HG03457 (cell line): Measurements from ENCODE around the gene STON2.
A peak's percentile ranks its signal among the peaks of the same experiment; 100 is the strongest.

Source experiments
- ATAC-seq: cut with Tn5 transposase; IDR thresholded peaks from one replicate; pipeline ENCODE4 v1.9.1; 2021; ENCODE audit warnings: moderate number of reproducible peaks; ENCODE audit not compliant: unreplicated experiment

STON2 gene

GRCh38 chr14:81305743-81306142 is 94.4 kb downstream of the STON2 start:
- ATAC-seq, result no peak

- no peak for ATAC-seq
These were observed 95.1 kb downstream of the STON2 start for GRCh38 chr14:81305065-81305464.

- ATAC-seq, result peak; percentile 93
These were observed 96.7 kb downstream of the STON2 start for GRCh38 chr14:81303258-81303935.

GRCh38 chr14:81302638-81303037 is 97.5 kb downstream of the STON2 start:
- no peak for ATAC-seq

- no peak for ATAC-seq
These were observed 98.3 kb downstream of the STON2 start for GRCh38 chr14:81301813-81302212.

GRCh38 chr14:81301371-81301770 is 98.8 kb downstream of the STON2 start:
- ATAC-seq, result no peak

- ATAC-seq, result no peak
These were observed 101.2 kb downstream of the STON2 start for GRCh38 chr14:81298911-81299310.

- no peak for ATAC-seq
These were observed 102.0 kb downstream of the STON2 start for GRCh38 chr14:81298122-81298521.

GRCh38 chr14:81295958-81296923 is 103.9 kb downstream of the STON2 start:
- no peak for ATAC-seq

- no peak for ATAC-seq
These were observed 110.6 kb downstream of the STON2 start for GRCh38 chr14:81289516-81289915.

- no peak for ATAC-seq
These were observed 113.4 kb downstream of the STON2 start for GRCh38 chr14:81286574-81287370.

- no peak for ATAC-seq
These were observed 114.9 kb downstream of the STON2 start for GRCh38 chr14:81285245-81285644.

- ATAC-seq, result no peak
These were observed 118.8 kb downstream of the STON2 start for GRCh38 chr14:81281332-81281731.

- no peak for ATAC-seq
These were observed 119.9 kb downstream of the STON2 start for GRCh38 chr14:81280136-81280791.

- ATAC-seq, result no peak
These were observed 123.0 kb downstream of the STON2 start for GRCh38 chr14:81277096-81277495.

GRCh38 chr14:81276073-81277069 is 123.8 kb downstream of the STON2 start:
- ATAC-seq, result no peak

GRCh38 chr14:81275305-81276072 is 124.6 kb downstream of the STON2 start:
- no peak for ATAC-seq

GRCh38 chr14:81273961-81274575 is 126.1 kb downstream of the STON2 start:
- ATAC-seq, result no peak
